HEK293 (cell line): ENCODE measurements around the gene MYRIP.

ENCODE experiments used
- CTCF ChIA-PET: fragments of 350-600 bp; formaldehyde crosslinking; extraction: SDS; loops from one replicate; lab custom pipeline; 2021; ENCODE audit warnings: antibody characterized with exemption; lab: Yijun Ruan, JAX
- POLR2A ChIA-PET: fragments of 300-600 bp; formaldehyde crosslinking; extraction: SDS; loops from one replicate; lab custom pipeline; 2020; ENCODE audit warnings: antibody characterized with exemption, inconsistent platforms; lab: Yijun Ruan, JAX
- H3K27ac ChIP-seq: fragments of 200-500 bp; sonication (Bioruptor generic); 2 replicates; pipeline ENCODE4 v1.5.1; 2014; ENCODE audit warnings: low read depth, low read length, control low read depth, inconsistent platforms; ENCODE audit errors: extremely low read depth
- H3K36me3 ChIP-seq, 2 experiments: fragments of 200-500 bp in 1 of 2; sonication (Bioruptor generic) in 1 of 2; 1 replicate in 1 of 2; 2 replicates in 1 of 2; pipeline ENCODE4 v1.5.1; 2014 to 2017; ENCODE audit warnings: inconsistent platforms in 2 of 2, low read length in 2 of 2; ENCODE audit not compliant: control insufficient read depth in 2 of 2, insufficient read depth in 1 of 2
- H3K4me1 ChIP-seq: fragments of 200-500 bp; sonication (Bioruptor generic); 2 replicates; pipeline ENCODE4 v1.5.1; 2014; ENCODE audit warnings: mild to moderate bottlenecking, low read length, inconsistent platforms; ENCODE audit not compliant: control insufficient read depth, insufficient read depth
- H3K4me3 ChIP-seq: 2 replicates; pipeline ENCODE4 v1.5.1; 2011; ENCODE audit warnings: low read depth, mild to moderate bottlenecking, control low read depth, low read length, moderate library complexity
- H3K9me3 ChIP-seq: fragments of 200-500 bp; sonication (Bioruptor generic); 2 replicates; pipeline ENCODE4 v1.5.1; 2014; ENCODE audit warnings: low read depth, low read length, inconsistent platforms; ENCODE audit not compliant: control insufficient read depth, insufficient read depth
- GFI1B ChIP-seq: fragments of 450-650 bp; formaldehyde crosslinking; IDR thresholded peaks from 2 replicates; pipeline ENCODE4 v1.5.1; 2016; ENCODE audit warnings: missing biosample characterization, missing genetic modification characterization
- GLI2 ChIP-seq: fragments of 450-650 bp; formaldehyde crosslinking; IDR thresholded peaks from 2 replicates; pipeline ENCODE4; 2017; ENCODE audit warnings: missing biosample characterization, missing genetic modification characterization, low read depth, borderline replicate concordance
- KLF10 ChIP-seq: fragments of 450-650 bp; IDR thresholded peaks from 2 replicates; pipeline ENCODE4 v1.5.1; 2018; ENCODE audit warnings: missing biosample characterization, mild to moderate bottlenecking, missing genetic modification characterization
- KLF16 ChIP-seq: fragments of 450-650 bp; formaldehyde crosslinking; IDR thresholded peaks from 2 replicates; pipeline ENCODE4 v1.5.1; 2017; ENCODE audit warnings: missing biosample characterization, missing genetic modification characterization
- OVOL3 ChIP-seq: fragments of 450-650 bp; formaldehyde crosslinking; IDR thresholded peaks from 2 replicates; pipeline ENCODE4 v1.5.1; 2016; ENCODE audit warnings: missing biosample characterization, missing genetic modification characterization
- YY2 ChIP-seq: fragments of 450-650 bp; formaldehyde crosslinking; IDR thresholded peaks from 2 replicates; pipeline ENCODE4 v1.5.1; 2016; ENCODE audit warnings: missing biosample characterization, missing genetic modification characterization
- ZEB2 ChIP-seq: fragments of 450-650 bp; formaldehyde crosslinking; IDR thresholded peaks from 2 replicates; pipeline ENCODE4 v1.5.1; 2016; ENCODE audit warnings: missing biosample characterization, missing genetic modification characterization
- ZFP3 ChIP-seq: fragments of 450-650 bp; formaldehyde crosslinking; IDR thresholded peaks from 2 replicates; pipeline ENCODE4 v1.5.1; 2016; ENCODE audit warnings: low read depth, missing biosample characterization, missing genetic modification characterization
- ZNF16 ChIP-seq: fragments of 450-650 bp; formaldehyde crosslinking; IDR thresholded peaks from 2 replicates; pipeline ENCODE4 v1.5.1; 2016; ENCODE audit warnings: low read depth, missing biosample characterization, missing genetic modification characterization
- ZNF223 ChIP-seq: fragments of 450-650 bp; formaldehyde crosslinking; IDR thresholded peaks from 2 replicates; pipeline ENCODE4 v1.5.1; 2016; ENCODE audit warnings: missing biosample characterization, missing genetic modification characterization
- ZNF239 ChIP-seq: fragments of 450-650 bp; formaldehyde crosslinking; IDR thresholded peaks from 2 replicates; pipeline ENCODE4 v1.5.1; 2016; ENCODE audit warnings: missing biosample characterization, missing genetic modification characterization
- ZNF350 ChIP-seq: fragments of 450-650 bp; formaldehyde crosslinking; IDR thresholded peaks from 2 replicates; pipeline ENCODE4 v1.5.0; 2017; ENCODE audit warnings: missing biosample characterization, mild to moderate bottlenecking, missing genetic modification characterization
- ZNF37A ChIP-seq: fragments of 450-650 bp; IDR thresholded peaks from 2 replicates; pipeline ENCODE4 v1.5.1; 2018; ENCODE audit warnings: missing biosample characterization, missing genetic modification characterization
- ZNF391 ChIP-seq: fragments of 450-650 bp; formaldehyde crosslinking; IDR thresholded peaks from 2 replicates; pipeline ENCODE4 v1.5.1; 2016; ENCODE audit warnings: low read depth, missing biosample characterization, missing genetic modification characterization, borderline replicate concordance
- ZNF433 ChIP-seq: fragments of 450-650 bp; formaldehyde crosslinking; IDR thresholded peaks from 2 replicates; pipeline ENCODE4 v1.5.1; 2016; ENCODE audit warnings: missing biosample characterization, missing genetic modification characterization, low read depth
- ZNF473 ChIP-seq: fragments of 450-650 bp; formaldehyde crosslinking; IDR thresholded peaks from 2 replicates; pipeline ENCODE4 v1.5.1; 2017; ENCODE audit warnings: missing biosample characterization, missing genetic modification characterization
- ZNF530 ChIP-seq: fragments of 450-650 bp; formaldehyde crosslinking; IDR thresholded peaks from 2 replicates; pipeline ENCODE4 v1.5.1; 2016; ENCODE audit warnings: low read depth, missing biosample characterization, missing genetic modification characterization
- ZNF548 ChIP-seq: fragments of 450-650 bp; formaldehyde crosslinking; IDR thresholded peaks from 2 replicates; pipeline ENCODE4 v1.5.1; 2016; ENCODE audit warnings: missing biosample characterization, missing genetic modification characterization
- ZNF561 ChIP-seq: fragments of 450-650 bp; IDR thresholded peaks from 2 replicates; pipeline ENCODE4 v1.5.1; 2018; ENCODE audit warnings: missing biosample characterization, missing genetic modification characterization, borderline replicate concordance
- ZNF600 ChIP-seq: fragments of 450-650 bp; formaldehyde crosslinking; IDR thresholded peaks from 2 replicates; pipeline ENCODE4 v1.5.1; 2016; ENCODE audit warnings: missing biosample characterization, missing genetic modification characterization
- ZNF837 ChIP-seq: fragments of 450-650 bp; formaldehyde crosslinking; IDR thresholded peaks from 2 replicates; pipeline ENCODE4 v1.5.1; 2016; ENCODE audit warnings: missing biosample characterization, missing genetic modification characterization
- TF ChIP-seq, protein P1 (sequence below): fragments of 450-650 bp; formaldehyde crosslinking; IDR thresholded peaks from 2 replicates; pipeline ENCODE4 v1.5.1; 2016; ENCODE audit warnings: missing biosample characterization, missing genetic modification characterization, borderline replicate concordance
- TF ChIP-seq, protein P2 (sequence below): fragments of 450-650 bp; formaldehyde crosslinking; IDR thresholded peaks from 2 replicates; pipeline ENCODE4 v1.5.1; 2017; ENCODE audit warnings: missing biosample characterization, missing genetic modification characterization
- TF ChIP-seq, protein P3 (sequence below): fragments of 450-650 bp; formaldehyde crosslinking; IDR thresholded peaks from 2 replicates; pipeline ENCODE4 v1.5.1; 2016; ENCODE audit warnings: missing biosample characterization, missing genetic modification characterization
- TF ChIP-seq, protein P4 (sequence below): fragments of 450-650 bp; formaldehyde crosslinking; IDR thresholded peaks from 2 replicates; pipeline ENCODE4 v1.5.1; 2016; ENCODE audit warnings: missing biosample characterization, missing genetic modification characterization

Gene MYRIP

DNA sequence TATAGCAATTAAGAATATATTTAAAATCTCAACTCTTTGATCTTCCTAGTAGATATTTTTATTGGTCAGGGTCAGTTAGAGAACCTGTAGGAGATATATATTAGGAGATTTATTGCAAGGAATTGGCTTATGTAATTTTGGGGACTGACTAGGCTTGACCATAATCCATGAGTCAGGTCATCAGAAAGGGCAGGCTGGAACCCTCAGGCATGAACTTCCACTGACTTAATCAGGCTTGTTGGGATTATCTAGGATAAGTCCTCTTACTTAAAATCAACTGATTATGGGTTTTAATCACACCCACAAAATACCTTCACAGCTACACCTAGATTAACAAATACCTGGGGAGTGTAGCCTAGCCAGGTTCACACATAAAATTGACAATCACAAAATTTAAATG, 156.1 kb downstream of the MYRIP start (continued):
- TF ChIP-seq, protein P1, sequence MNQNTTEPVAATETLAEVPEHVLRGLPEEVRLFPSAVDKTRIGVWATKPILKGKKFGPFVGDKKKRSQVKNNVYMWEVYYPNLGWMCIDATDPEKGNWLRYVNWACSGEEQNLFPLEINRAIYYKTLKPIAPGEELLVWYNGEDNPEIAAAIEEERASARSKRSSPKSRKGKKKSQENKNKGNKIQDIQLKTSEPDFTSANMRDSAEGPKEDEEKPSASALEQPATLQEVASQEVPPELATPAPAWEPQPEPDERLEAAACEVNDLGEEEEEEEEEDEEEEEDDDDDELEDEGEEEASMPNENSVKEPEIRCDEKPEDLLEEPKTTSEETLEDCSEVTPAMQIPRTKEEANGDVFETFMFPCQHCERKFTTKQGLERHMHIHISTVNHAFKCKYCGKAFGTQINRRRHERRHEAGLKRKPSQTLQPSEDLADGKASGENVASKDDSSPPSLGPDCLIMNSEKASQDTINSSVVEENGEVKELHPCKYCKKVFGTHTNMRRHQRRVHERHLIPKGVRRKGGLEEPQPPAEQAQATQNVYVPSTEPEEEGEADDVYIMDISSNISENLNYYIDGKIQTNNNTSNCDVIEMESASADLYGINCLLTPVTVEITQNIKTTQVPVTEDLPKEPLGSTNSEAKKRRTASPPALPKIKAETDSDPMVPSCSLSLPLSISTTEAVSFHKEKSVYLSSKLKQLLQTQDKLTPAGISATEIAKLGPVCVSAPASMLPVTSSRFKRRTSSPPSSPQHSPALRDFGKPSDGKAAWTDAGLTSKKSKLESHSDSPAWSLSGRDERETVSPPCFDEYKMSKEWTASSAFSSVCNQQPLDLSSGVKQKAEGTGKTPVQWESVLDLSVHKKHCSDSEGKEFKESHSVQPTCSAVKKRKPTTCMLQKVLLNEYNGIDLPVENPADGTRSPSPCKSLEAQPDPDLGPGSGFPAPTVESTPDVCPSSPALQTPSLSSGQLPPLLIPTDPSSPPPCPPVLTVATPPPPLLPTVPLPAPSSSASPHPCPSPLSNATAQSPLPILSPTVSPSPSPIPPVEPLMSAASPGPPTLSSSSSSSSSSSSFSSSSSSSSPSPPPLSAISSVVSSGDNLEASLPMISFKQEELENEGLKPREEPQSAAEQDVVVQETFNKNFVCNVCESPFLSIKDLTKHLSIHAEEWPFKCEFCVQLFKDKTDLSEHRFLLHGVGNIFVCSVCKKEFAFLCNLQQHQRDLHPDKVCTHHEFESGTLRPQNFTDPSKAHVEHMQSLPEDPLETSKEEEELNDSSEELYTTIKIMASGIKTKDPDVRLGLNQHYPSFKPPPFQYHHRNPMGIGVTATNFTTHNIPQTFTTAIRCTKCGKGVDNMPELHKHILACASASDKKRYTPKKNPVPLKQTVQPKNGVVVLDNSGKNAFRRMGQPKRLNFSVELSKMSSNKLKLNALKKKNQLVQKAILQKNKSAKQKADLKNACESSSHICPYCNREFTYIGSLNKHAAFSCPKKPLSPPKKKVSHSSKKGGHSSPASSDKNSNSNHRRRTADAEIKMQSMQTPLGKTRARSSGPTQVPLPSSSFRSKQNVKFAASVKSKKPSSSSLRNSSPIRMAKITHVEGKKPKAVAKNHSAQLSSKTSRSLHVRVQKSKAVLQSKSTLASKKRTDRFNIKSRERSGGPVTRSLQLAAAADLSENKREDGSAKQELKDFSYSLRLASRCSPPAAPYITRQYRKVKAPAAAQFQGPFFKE (tag by site-specific recombination), result no peak
- TF ChIP-seq ZNF473 (tag by site-specific recombination) (no peak), KLF16 (no peak), ZNF530 (tag by site-specific recombination) (no peak), ZNF37A (tag by site-specific recombination) (no peak), YY2 (no peak), ZNF561 (tag by site-specific recombination) (no peak)
- TF ChIP-seq, protein P2, sequence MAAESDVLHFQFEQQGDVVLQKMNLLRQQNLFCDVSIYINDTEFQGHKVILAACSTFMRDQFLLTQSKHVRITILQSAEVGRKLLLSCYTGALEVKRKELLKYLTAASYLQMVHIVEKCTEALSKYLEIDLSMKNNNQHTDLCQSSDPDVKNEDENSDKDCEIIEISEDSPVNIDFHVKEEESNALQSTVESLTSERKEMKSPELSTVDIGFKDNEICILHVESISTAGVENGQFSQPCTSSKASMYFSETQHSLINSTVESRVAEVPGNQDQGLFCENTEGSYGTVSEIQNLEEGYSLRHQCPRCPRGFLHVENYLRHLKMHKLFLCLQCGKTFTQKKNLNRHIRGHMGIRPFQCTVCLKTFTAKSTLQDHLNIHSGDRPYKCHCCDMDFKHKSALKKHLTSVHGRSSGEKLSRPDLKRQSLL, result no peak
- TF ChIP-seq, protein P3, sequence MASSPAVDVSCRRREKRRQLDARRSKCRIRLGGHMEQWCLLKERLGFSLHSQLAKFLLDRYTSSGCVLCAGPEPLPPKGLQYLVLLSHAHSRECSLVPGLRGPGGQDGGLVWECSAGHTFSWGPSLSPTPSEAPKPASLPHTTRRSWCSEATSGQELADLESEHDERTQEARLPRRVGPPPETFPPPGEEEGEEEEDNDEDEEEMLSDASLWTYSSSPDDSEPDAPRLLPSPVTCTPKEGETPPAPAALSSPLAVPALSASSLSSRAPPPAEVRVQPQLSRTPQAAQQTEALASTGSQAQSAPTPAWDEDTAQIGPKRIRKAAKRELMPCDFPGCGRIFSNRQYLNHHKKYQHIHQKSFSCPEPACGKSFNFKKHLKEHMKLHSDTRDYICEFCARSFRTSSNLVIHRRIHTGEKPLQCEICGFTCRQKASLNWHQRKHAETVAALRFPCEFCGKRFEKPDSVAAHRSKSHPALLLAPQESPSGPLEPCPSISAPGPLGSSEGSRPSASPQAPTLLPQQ (tag by site-specific recombination), result no peak
- TF ChIP-seq, protein P4, sequence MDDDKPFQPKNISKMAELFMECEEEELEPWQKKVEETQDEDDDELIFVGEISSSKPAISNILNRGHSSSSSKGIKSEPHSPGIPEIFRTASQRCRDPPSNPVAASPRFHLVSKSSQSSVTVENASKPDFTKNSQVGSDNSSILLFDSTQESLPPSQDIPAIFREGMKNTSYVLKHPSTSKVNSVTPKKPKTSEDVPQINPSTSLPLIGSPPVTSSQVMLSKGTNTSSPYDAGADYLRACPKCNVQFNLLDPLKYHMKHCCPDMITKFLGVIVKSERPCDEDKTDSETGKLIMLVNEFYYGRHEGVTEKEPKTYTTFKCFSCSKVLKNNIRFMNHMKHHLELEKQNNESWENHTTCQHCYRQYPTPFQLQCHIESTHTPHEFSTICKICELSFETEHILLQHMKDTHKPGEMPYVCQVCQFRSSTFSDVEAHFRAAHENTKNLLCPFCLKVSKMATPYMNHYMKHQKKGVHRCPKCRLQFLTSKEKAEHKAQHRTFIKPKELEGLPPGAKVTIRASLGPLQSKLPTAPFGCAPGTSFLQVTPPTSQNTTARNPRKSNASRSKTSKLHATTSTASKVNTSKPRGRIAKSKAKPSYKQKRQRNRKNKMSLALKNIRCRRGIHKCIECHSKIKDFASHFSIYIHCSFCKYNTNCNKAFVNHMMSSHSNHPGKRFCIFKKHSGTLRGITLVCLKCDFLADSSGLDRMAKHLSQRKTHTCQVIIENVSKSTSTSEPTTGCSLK (tag by site-specific recombination), result no peak

DNA sequence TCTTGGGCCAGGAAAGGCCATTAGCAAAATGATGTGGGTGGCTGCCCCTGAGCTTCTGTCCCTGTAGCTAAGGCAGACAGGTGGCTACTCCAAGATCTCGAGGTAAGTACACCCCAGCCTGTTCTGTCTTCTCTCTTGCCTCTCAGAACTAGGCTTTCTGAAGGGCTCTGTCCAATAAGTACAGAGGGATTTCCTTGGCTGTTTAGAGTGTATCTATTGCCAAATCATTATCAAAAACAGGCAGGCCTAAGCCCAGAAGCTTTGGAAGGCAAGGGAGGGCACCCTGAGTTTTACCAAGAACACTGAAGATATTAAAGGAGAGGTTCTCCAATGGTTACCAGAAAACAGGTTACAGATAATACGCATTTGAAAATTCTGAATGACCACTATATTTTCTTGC, 156.6 kb downstream of the MYRIP start:
- CTCF ChIA-PET, result no interaction called here
- POLR2A ChIA-PET, result no interaction called here
- Histone ChIP-seq H3K9me3 (no peaks in the 10 kb centered on the region), H3K27ac (no peak overlapping the region), H3K4me1 (no peaks in the 10 kb centered on the region), H3K36me3 (no peaks in the 10 kb centered on the region), H3K4me3 (no peak overlapping the region)
- TF ChIP-seq ZEB2 (tag by site-specific recombination) (no peak), ZNF433 (tag by site-specific recombination) (no peak), GFI1B (tag by site-specific recombination) (no peak), ZNF600 (tag by site-specific recombination) (no peak), ZNF837 (no peak), KLF10 (tag by site-specific recombination) (no peak), ZNF548 (tag by site-specific recombination) (no peak), OVOL3 (tag by site-specific recombination) (no peak), GLI2 (tag by site-specific recombination) (no peak), ZNF239 (tag by site-specific recombination) (no peak), ZNF350 (tag by site-specific recombination) (no peak), ZNF391 (tag by site-specific recombination) (no peak), ZNF223 (tag by site-specific recombination) (no peak), ZFP3 (tag by site-specific recombination) (no peak), ZNF16 (no peak)
